Astrocyte (in vitro differentiated cells and primary cell): Measurements from ENCODE around the gene TOP2B. TPM values are rescaled to one million over a fixed set of nuclear protein-coding genes. Genes with fewer than 3 reads are reported as not detected.

Experiments
- DNase-seq: peaks from one replicate; pipeline ENCODE4 v3.0.0-alpha.2; 2010; ENCODE audit warnings: low read depth
- FAIRE-seq: peaks from 2 replicates; lab custom pipeline; 2011; peaks lifted over from hg19 to GRCh38; lab: Jason Lieb, UNC
- H2AFZ ChIP-seq: 2 replicates; pipeline ENCODE4 v1.6.0; 2012; ENCODE audit warnings: low read depth, low read length, inconsistent platforms
- H3K27ac ChIP-seq: 2 replicates; pipeline ENCODE4 v1.5.1; 2011; ENCODE audit warnings: low read depth, low read length, inconsistent platforms
- H3K27me3 ChIP-seq: 2 replicates; pipeline ENCODE4 v1.6.0; 2011; ENCODE audit warnings: low read length, inconsistent platforms; ENCODE audit not compliant: insufficient read depth
- H3K36me3 ChIP-seq: 2 replicates; pipeline ENCODE4 v1.5.1; 2011; ENCODE audit warnings: low read length, inconsistent platforms; ENCODE audit not compliant: insufficient read depth
- H3K4me1 ChIP-seq: 2 replicates; pipeline ENCODE4 v1.5.1; 2011; ENCODE audit warnings: low read length, inconsistent platforms; ENCODE audit not compliant: insufficient read depth
- H3K4me2 ChIP-seq: 2 replicates; pipeline ENCODE4 v1.6.0; 2012; ENCODE audit warnings: low read length, inconsistent platforms
- H3K4me3 ChIP-seq: 2 replicates; pipeline ENCODE4 v1.5.1; 2011; ENCODE audit warnings: low read depth, mild to moderate bottlenecking, low read length, inconsistent platforms; ENCODE audit not compliant: insufficient read depth
- H3K79me2 ChIP-seq: 2 replicates; pipeline ENCODE4 v1.6.0; 2012; ENCODE audit warnings: mild to moderate bottlenecking, low read length, inconsistent platforms; ENCODE audit not compliant: insufficient read depth
- H3K9ac ChIP-seq: 2 replicates; pipeline ENCODE4 v1.6.0; 2012; ENCODE audit warnings: mild to moderate bottlenecking, low read length, inconsistent platforms
- H3K9me3 ChIP-seq: 2 replicates; pipeline ENCODE4 v1.5.1; 2012; ENCODE audit warnings: low read depth, mild to moderate bottlenecking, low read length, inconsistent platforms; ENCODE audit not compliant: insufficient read depth
- H4K20me1 ChIP-seq: 2 replicates; pipeline ENCODE4 v1.6.0; 2012; ENCODE audit warnings: low read length, inconsistent platforms; ENCODE audit not compliant: insufficient read depth
- H3K27ac Mint-ChIP-seq: one replicate; pipeline ENCODE4 v1.8.0; 2021; ENCODE audit warnings: mild to moderate bottlenecking, mixed read lengths; ENCODE audit not compliant: unreplicated experiment
- H3K27me3 Mint-ChIP-seq: one replicate; pipeline ENCODE4 v1.8.0; 2021; ENCODE audit warnings: low read depth, mixed read lengths; ENCODE audit not compliant: unreplicated experiment
- H3K36me3 Mint-ChIP-seq: one replicate; pipeline ENCODE4 v1.8.0; 2021; ENCODE audit warnings: low read depth, mixed read lengths; ENCODE audit not compliant: unreplicated experiment
- H3K4me1 Mint-ChIP-seq: one replicate; pipeline ENCODE4 v1.8.0; 2021; ENCODE audit warnings: low read depth, mixed read lengths; ENCODE audit not compliant: unreplicated experiment
- H3K4me3 Mint-ChIP-seq: one replicate; pipeline ENCODE4 v1.8.0; 2021; ENCODE audit warnings: mild to moderate bottlenecking, moderate library complexity, mixed read lengths; ENCODE audit not compliant: unreplicated experiment
- H3K9me3 Mint-ChIP-seq: one replicate; pipeline ENCODE4 v1.8.0; 2021; ENCODE audit warnings: mild to moderate bottlenecking, mixed read lengths; ENCODE audit not compliant: unreplicated experiment
- EZH2 ChIP-seq: IDR thresholded peaks from 2 replicates; pipeline ENCODE4 v1.6.1; 2012; ENCODE audit warnings: mild to moderate bottlenecking, low read length, inconsistent platforms; ENCODE audit not compliant: insufficient read depth
- total RNA-seq: library from RNA; stranded (reverse); gene quantifications from 2 replicates; pipeline ENCODE4 v1.2.1, GENCODE V29; 2021
- TF ChIP-seq, protein P1 (sequence below): IDR thresholded peaks from 2 replicates; pipeline ENCODE4 v1.5.1; 2011; ENCODE audit warnings: low read depth, mild to moderate bottlenecking, inconsistent platforms, low read length, moderate library complexity; ENCODE audit not compliant: insufficient read depth

TOP2B gene
- total RNA-seq, 1 donor from 2014 or later, result 91.4 TPM

DNA sequence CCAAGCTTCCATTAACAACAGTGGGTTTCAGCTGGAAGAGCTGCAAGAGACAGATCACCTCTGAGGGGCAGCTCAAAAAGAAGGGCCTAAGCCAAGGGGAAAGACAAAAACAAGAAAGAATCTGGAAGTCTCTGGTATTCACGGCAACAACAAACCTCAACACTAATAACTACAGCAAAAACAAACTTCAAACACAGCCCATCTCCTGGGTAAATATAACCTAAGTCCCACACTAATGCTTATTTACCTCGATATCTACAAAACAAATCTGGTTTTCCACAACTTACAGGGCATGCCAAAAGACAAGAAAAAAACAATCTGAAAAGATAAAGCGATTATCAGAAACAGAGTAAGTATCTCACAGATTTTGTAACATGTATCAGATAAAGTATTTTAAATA is 29.7 kb downstream of the TOP2B start:
- no peak for DNase-seq
- no peaks in the 10 kb centered on the region for H3K4me1 ChIP-seq
- no peak overlapping the region for H3K4me3 ChIP-seq
- H3K36me3 ChIP-seq, result peaks cover 31% of the 10 kb centered on the region
- H2AFZ ChIP-seq, result no peak overlapping the region
- no peaks in the 10 kb centered on the region for H3K9me3 ChIP-seq
- Mint-ChIP-seq H3K4me1 (no peaks in the 10 kb centered on the region), H3K36me3 (peaks cover 1% of the 10 kb centered on the region), H3K9me3 (no peaks in the 10 kb centered on the region), H3K4me3 (no peak overlapping the region), H3K27ac (no peak overlapping the region), H3K27me3 (no peaks in the 10 kb centered on the region)
- no peaks in the 10 kb centered on the region for H3K79me2 ChIP-seq
- TF ChIP-seq, protein P1, sequence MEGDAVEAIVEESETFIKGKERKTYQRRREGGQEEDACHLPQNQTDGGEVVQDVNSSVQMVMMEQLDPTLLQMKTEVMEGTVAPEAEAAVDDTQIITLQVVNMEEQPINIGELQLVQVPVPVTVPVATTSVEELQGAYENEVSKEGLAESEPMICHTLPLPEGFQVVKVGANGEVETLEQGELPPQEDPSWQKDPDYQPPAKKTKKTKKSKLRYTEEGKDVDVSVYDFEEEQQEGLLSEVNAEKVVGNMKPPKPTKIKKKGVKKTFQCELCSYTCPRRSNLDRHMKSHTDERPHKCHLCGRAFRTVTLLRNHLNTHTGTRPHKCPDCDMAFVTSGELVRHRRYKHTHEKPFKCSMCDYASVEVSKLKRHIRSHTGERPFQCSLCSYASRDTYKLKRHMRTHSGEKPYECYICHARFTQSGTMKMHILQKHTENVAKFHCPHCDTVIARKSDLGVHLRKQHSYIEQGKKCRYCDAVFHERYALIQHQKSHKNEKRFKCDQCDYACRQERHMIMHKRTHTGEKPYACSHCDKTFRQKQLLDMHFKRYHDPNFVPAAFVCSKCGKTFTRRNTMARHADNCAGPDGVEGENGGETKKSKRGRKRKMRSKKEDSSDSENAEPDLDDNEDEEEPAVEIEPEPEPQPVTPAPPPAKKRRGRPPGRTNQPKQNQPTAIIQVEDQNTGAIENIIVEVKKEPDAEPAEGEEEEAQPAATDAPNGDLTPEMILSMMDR, result no peak
- TF ChIP-seq EZH2, result no peak
- H3K4me2 ChIP-seq, result no peak overlapping the region
- H4K20me1 ChIP-seq, result peaks cover 7% of the 10 kb centered on the region
- H3K9ac ChIP-seq, result no peak overlapping the region
- no peak overlapping the region for H3K27ac ChIP-seq
- no peak for FAIRE-seq
- H3K27me3 ChIP-seq, result no peaks in the 10 kb centered on the region

DNA sequence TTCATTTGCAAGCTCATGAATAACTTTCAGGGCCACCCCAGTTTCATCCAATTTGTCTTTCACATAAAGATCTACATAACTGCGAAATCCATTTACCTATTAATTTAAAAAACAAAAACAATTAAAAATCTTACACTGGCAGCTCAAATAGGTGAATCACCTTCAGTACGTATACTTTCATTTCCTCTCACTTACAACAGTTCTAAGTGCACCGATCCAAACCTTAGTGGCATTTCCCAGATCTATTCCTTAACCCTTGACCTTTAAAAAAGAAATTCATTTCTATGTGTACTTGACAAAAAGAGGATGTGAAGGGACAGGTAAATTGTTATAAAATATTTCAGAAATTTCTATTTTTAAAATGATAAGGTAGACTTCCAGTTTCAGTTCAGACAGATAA is 30.8 kb downstream of the TOP2B start:
- Histone ChIP-seq H3K36me3 (peaks cover 34% of the 10 kb centered on the region), H3K4me2 (no peak overlapping the region)
- peaks cover 5% of the 10 kb centered on the region for H3K36me3 Mint-ChIP-seq

DNA sequence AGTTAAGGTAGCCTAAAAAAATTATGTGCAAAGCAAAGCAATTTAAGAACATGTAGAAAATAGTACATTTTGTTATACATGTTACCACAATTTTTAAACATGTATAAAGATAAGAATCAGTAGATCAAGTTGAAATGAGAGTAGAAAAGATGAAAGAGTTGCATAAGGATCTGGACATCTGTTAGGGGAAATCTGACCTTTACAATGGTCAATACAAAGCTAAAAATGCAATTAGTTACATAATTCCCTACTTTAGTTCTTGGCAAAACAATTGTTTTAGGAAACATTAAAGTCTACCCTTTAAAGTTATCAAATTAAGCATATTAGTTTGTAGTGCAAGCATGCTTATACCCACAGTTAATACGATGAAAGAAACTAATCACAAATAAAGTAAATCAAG is 32.7 kb downstream of the TOP2B start:
- peaks cover 5% of the 10 kb centered on the region for H3K36me3 Mint-ChIP-seq
- H3K36me3 ChIP-seq, result peaks cover 40% of the 10 kb centered on the region
- H2AFZ ChIP-seq, result no peak overlapping the region
- FAIRE-seq, result no peak
- H3K79me2 ChIP-seq, result no peaks in the 10 kb centered on the region
- H3K4me2 ChIP-seq, result no peak overlapping the region
- no peaks in the 10 kb centered on the region for H3K4me1 ChIP-seq
- no peaks in the 10 kb centered on the region for H3K9me3 ChIP-seq
- H3K9ac ChIP-seq, result no peak overlapping the region
- no peaks in the 10 kb centered on the region for H3K27me3 Mint-ChIP-seq
- TF ChIP-seq, protein P1, result no peak
- TF ChIP-seq EZH2, result no peak
- no peak overlapping the region for H3K27ac Mint-ChIP-seq
- H3K4me1 Mint-ChIP-seq, result no peaks in the 10 kb centered on the region
- H3K4me3 ChIP-seq, result no peak overlapping the region
- no peak overlapping the region for H3K4me3 Mint-ChIP-seq
- peaks cover 7% of the 10 kb centered on the region for H4K20me1 ChIP-seq
- DNase-seq, result no peak
- no peaks in the 10 kb centered on the region for H3K27me3 ChIP-seq
- H3K9me3 Mint-ChIP-seq, result no peaks in the 10 kb centered on the region
- H3K27ac ChIP-seq, result no peak overlapping the region

More for the DNA sequence above, 30.8 kb downstream of the TOP2B start:
- Histone ChIP-seq H3K4me1 (no peaks in the 10 kb centered on the region), H2AFZ (no peak overlapping the region), H3K27me3 (no peaks in the 10 kb centered on the region), H3K27ac (no peak overlapping the region), H3K79me2 (no peaks in the 10 kb centered on the region), H4K20me1 (peaks cover 7% of the 10 kb centered on the region), H3K9me3 (no peaks in the 10 kb centered on the region), H3K9ac (no peak overlapping the region), H3K4me3 (no peak overlapping the region)
- H3K4me1 Mint-ChIP-seq, result no peaks in the 10 kb centered on the region
- H3K27me3 Mint-ChIP-seq, result no peaks in the 10 kb centered on the region
- H3K4me3 Mint-ChIP-seq, result no peak overlapping the region
- no peaks in the 10 kb centered on the region for H3K9me3 Mint-ChIP-seq
- TF ChIP-seq EZH2, result no peak
- TF ChIP-seq, protein P1, result no peak
- FAIRE-seq (no peak), DNase-seq (no peak)
- no peak overlapping the region for H3K27ac Mint-ChIP-seq
